B cell (primary cell): ENCODE results near the gene CPNE4.

Experiments used
- EZH2 ChIP-seq: IDR thresholded peaks from 2 replicates; pipeline ENCODE4 v1.6.1; 2012; ENCODE audit warnings: borderline replicate concordance, low read depth, mild to moderate bottlenecking, moderate library complexity, low read length; ENCODE audit not compliant: insufficient read depth, poor library complexity, severe bottlenecking
- TF ChIP-seq, protein P1 (sequence below): fragments of 200-600 bp; IDR thresholded peaks from one replicate; pipeline ENCODE4 v1.8.0; 2022; ENCODE audit warnings: antibody characterized with exemption, mild to moderate bottlenecking

DNA sequence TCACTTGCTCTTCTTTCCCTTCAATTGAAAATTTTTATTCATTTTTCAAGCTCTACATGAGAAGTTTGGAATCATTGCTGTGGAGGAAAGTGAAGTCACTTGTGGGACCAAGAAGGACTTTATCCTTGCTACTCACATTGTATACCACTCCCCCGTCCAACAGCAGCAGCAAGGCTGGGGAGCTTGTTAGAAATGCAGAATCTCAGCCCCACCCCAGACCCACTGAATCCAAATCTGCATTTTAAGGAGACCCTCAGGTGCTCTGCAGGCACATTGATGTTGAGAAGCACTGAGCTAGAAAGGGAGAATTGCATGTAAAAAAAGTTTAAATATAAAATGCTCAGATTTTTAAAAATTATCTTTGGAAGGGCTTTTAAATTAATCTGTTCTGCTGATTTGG is 329.7 kb downstream of the CPNE4 start:
- TF ChIP-seq, protein P1, sequence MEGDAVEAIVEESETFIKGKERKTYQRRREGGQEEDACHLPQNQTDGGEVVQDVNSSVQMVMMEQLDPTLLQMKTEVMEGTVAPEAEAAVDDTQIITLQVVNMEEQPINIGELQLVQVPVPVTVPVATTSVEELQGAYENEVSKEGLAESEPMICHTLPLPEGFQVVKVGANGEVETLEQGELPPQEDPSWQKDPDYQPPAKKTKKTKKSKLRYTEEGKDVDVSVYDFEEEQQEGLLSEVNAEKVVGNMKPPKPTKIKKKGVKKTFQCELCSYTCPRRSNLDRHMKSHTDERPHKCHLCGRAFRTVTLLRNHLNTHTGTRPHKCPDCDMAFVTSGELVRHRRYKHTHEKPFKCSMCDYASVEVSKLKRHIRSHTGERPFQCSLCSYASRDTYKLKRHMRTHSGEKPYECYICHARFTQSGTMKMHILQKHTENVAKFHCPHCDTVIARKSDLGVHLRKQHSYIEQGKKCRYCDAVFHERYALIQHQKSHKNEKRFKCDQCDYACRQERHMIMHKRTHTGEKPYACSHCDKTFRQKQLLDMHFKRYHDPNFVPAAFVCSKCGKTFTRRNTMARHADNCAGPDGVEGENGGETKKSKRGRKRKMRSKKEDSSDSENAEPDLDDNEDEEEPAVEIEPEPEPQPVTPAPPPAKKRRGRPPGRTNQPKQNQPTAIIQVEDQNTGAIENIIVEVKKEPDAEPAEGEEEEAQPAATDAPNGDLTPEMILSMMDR = no peak
- TF ChIP-seq EZH2 = no peak
